Renal cortical epithelial cell (primary cell): ENCODE measurements around the gene TENM3. TPM values are rescaled to one million over a fixed set of nuclear protein-coding genes. Genes with fewer than 3 reads are reported as not detected.

Experiments
- DNase-seq: peaks from one replicate; pipeline ENCODE4 v3.0.0-alpha.2; 2011; ENCODE audit warnings: low read depth
- total RNA-seq: library from RNA; depleted of rRNA; stranded (reverse); fragments of >200 nt; gene quantifications from 2 replicates; pipeline ENCODE4 v1.2.3, GENCODE V29; 2014

Gene TENM3
- total RNA-seq, 1 donor from 2014 or later = 4.5 TPM

DNA sequence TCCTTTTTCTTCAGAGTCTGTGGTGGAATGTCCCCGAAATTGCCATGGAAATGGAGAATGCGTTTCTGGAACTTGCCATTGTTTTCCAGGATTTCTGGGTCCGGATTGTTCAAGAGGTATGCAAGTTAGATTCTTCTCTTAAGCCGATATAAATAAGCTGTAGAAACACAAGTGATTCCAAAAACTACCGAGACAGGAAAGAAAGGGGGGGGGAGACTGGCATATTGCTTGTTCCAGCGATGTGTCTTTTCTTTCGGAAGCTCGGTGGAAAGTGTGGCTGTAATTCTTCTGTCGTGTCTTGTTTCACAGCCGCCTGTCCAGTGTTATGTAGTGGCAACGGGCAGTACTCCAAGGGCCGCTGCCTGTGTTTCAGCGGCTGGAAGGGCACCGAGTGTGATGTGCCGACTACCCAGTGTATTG is 437.0 kb downstream of the TENM3 start:
- DNase-seq = peak; percentile 16

- DNase-seq = no peak
Measured at GRCh38 chr4:182683661-182684060, 440.5 kb downstream of the TENM3 start.

DNA sequence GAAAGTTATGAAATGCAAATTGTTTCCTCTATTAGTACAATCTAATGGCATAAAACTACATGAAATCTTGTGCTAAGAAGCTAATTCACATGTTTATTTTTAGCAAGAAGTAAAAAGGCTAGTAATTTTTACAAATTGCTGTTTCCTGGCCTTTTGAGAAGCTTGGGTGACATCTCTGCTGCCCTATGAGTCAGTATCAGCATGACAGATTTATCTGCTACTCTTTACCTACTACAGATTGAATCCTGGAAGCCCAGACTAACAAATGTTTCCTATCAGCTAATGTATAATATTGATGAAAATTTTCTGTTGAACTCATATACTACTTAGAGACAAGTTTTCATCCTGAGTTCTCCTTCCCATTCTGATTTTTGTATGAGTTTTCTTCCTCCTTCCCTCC is 441.6 kb downstream of the TENM3 start:
- no peak for DNase-seq

- no peak for DNase-seq
Measured at GRCh38 chr4:182688081-182688480, 444.9 kb downstream of the TENM3 start.

GRCh38 chr4:182694551-182694950 is 451.3 kb downstream of the TENM3 start:
- no peak for DNase-seq

GRCh38 chr4:182695009-182695408 is 451.8 kb downstream of the TENM3 start:
- no peak for DNase-seq

GRCh38 chr4:182695842-182696241 is 452.6 kb downstream of the TENM3 start:
- DNase-seq = peak; percentile 31

DNA sequence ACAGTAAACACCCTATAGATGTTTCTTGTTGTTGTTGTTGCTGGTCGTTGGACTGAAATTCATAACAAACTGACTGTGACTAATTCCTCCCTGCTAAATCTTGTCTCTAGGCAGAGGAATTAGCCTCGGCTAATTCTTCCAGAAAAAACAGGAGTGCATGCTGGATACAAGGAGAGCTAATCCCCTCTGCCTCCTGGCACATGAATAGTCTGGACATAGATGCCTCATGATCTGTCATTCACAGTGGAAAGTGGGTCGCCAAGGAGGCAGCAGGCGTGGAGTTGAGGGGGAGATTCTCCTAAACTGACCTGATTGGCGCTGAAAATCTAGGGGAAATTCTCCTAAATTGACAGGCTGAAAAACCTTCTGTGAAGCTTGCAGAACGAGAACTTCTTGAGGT is 453.9 kb downstream of the TENM3 start:
- DNase-seq = no peak

DNA sequence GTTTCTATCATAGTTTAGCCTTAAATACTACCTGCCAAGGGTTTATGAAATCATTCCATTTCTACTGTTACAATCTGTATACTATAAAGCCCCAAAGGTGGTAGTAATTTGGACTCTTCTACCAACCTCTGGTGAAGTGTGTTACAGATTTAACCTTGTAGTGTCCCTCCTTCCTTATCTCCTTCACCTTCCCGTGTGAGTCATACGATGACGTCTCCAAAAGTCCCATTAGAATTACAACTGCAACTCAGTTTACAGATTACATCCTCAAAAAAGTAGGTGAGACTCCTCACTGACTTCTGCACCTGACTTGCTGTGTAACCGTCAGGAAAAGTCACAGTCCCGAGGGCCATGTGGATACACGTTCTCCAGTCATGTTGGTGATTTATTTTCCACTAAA is 455.0 kb downstream of the TENM3 start:
- DNase-seq = no peak

DNA sequence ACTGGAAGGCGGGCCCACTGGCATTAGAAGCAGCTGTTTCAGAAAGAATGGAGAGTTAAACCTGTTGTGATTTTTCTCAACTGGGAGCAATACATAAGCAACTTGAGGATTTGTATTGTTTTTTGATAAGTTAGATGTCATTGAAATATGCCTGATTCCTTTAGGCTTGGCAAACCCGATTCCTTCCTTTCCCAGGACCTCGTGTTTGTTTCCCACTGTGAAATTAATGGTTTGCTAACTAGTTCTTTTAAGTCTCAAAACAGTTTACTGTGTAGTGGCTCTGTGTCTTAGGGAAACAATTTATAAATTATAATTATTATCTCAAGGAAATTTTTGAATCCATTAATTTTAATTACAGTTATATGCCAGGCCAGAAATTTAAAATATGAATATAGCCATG is 456.0 kb downstream of the TENM3 start:
- DNase-seq = no peak

- no peak for DNase-seq
Measured at GRCh38 chr4:182699795-182700194, 456.6 kb downstream of the TENM3 start.

GRCh38 chr4:182700362-182701160 is 457.4 kb downstream of the TENM3 start:
- DNase-seq = no peak

DNA sequence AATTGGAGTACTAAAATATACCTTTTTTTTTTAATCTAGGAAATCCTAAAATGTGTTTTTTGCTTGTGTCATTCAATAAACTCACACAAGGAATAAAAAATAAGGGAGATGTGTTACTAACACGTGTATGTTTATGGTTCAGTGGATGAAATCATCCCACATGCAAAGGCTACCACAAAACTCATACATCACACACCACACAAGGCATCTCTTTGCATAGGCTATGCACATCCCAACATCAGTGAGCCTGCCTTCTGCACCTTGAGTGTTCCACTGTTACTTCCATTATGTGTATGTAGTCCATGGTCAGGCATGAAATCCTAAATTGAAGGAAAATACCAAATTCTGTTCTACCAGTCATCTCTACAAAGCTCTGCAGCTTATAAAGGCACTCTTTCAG is 460.9 kb downstream of the TENM3 start:
- DNase-seq = no peak

- DNase-seq = no peak
Measured at GRCh38 chr4:182704948-182705347, 461.7 kb downstream of the TENM3 start.

- no peak for DNase-seq
Measured at GRCh38 chr4:182705389-182705788, 462.2 kb downstream of the TENM3 start.

DNA sequence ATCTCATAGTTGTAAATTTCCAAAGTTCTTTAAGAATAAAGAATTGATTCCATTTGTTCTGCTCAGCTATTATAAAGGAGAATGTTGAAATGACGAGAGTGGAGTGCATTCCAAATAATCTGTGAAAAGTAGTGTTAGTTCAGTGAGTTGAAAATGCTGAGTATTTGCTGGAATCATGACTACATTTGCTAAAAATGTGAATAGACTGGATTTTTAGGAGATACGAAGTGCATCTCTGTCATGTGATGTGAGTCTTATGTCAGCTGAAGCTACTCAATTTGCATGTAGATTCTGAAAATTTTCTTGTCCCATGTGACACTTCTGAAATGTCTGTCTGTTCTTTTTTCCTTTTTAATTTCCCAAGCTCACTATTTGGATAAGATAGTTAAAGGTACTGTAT is 468.0 kb downstream of the TENM3 start:
- DNase-seq = no peak

DNA sequence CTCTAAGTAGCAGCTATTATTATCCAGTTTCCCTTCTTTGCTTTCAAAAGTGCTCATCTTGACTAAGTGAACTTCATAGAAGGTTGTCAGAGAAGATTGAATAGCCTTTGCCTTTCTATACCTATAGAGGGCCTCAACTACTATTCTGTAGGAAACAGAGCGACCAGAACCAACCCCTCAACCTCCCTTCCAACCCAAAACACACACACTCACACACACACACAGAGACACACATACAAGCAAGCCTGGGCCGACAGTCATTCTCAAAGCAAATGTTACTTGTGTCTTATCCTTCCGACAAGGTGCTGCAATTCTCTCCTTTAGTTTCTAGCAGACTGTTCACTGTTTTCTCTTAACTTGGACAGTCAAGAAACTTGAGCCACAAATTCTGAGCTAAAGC is 472.3 kb downstream of the TENM3 start:
- no peak for DNase-seq

DNA sequence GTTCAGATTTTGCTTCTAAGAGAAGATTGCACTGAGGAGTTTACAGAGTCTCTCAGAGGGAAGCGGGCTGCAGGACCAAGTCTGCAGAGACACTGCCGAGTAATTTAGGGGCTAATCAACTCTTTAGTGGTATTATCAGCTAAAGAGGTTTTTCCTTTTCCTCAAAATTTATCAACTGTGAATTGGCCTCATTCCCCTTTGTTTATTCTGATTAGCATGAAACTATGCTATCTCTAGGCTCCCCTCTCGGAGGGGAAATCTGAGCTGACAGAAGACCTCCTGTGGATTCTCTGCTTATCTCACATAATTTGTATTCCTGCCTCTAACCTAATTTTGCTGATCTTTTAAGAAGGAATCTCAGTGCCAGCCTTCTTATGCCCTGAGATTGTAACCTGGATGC is 473.0 kb downstream of the TENM3 start:
- no peak for DNase-seq

DNA sequence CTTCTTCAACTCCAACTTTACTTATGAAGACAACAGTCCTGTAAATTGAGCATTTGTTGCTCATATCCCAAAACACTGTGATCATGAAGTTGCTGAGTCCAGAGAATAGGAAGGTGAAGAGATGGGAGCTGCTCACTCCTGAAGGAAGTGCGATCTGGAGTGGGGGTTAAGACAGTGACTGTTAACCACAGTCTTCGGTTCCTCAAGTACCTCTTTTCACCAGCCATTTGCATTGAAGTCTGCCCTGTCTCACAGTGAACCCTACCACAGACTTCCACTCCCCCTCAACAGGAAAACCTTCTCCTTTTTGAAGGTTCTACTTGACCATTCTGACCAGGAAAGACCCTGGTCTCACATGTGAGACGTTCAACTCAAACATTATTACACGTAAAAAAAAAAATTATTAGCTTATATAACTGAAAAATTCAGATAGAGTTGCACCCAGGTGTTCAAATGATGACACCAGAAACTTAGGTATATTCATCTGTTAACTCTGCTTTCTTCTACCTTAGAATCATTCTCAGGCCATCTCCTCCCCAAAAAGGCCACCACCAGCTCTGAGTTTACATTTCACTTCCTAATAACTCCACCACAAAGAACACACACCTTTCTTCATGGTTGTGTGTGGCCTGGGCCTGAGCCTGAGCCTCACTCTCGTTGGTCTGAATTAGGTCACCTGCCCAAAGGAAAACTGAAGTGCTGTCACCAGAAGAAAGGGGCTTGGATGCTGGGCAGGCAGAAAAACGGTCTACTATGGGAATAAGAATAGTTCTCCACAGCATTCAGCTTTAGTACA is 474.8 kb downstream of the TENM3 start:
- DNase-seq = no peak

GRCh38 chr4:182724414-182724813 is 481.2 kb downstream of the TENM3 start:
- no peak for DNase-seq

GRCh38 chr4:182729516-182729915 is 486.3 kb downstream of the TENM3 start:
- DNase-seq = no peak

DNA sequence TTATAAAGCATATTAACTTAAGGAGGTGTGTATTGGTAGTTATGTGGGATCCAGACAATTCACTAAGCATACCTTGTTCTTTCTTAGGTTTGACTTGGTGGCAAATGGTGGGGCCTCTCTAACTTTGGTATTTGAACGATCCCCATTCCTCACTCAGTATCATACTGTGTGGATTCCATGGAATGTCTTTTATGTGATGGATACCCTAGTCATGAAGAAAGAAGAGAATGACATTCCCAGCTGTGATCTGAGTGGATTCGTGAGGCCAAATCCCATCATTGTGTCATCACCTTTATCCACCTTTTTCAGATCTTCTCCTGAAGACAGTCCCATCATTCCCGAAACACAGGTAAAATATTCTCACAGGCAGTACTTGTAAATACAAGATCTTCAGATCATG is 487.6 kb downstream of the TENM3 start:
- no peak for DNase-seq

DNA sequence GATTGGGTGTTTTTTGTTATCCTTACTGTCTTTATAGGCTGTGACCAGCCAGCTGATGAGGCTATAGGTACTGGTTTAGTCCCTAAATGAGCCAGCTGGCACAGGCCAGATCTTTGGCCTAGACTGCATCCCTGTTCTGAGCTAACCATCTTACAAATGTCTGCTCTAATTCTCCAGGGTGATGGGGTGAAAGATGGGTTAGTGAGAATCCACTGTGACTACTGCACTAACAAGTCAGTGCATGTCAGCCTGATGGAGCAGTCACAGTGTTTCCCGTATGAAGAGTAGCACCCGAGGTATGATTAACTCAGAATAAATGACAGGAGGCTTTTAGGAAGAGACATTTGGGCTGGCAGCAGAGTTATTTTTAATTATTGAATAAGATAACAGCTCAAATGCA is 493.0 kb downstream of the TENM3 start:
- no peak for DNase-seq
